A673 (cell line): ENCODE measurements around the gene CRY1. TPM values are rescaled to one million over a fixed set of nuclear protein-coding genes. Genes with fewer than 3 reads are reported as not detected.
A peak's percentile ranks its signal among the peaks of the same experiment; 100 is the strongest.
"Not testable (repeated sequence)": the region's sequence is repeated elsewhere in the genome, so short reads cannot be mapped to it uniquely, and the experiment has no call there.

Source experiments
- BruUV-seq: library from RNA; stranded (reverse); fragments of 400-500 nt; replicated peaks from 2 replicates; lab custom pipeline; 2021; lab: Mats Ljungman, UMichigan
- CTCF ChIA-PET: fragments of 300-600 bp; sonication (Branson Sonifier 250); formaldehyde crosslinking; loops from one replicate; lab custom pipeline; 2022; ENCODE audit warnings: antibody characterized with exemption; lab: Charles Lee
- POLR2A ChIA-PET: fragments of 300-600 bp; sonication (Branson Sonifier 250); formaldehyde crosslinking; loops from one replicate; lab custom pipeline; 2022; ENCODE audit warnings: antibody characterized with exemption; ENCODE audit not compliant: low non-redundant PET; lab: Charles Lee
- DNase-seq: peaks from one replicate; pipeline ENCODE4 v3.0.0-alpha.2; 2015; ENCODE audit warnings: low spot score
- H3K27ac ChIP-seq: fragments of 200-600 bp; sonication (generic); 2 replicates; pipeline ENCODE4 v1.5.1; 2016; ENCODE audit warnings: mixed run types, low read depth, mild to moderate bottlenecking, mixed read lengths, antibody characterized with exemption, low read length; ENCODE audit not compliant: poor library complexity, severe bottlenecking
- H3K27me3 ChIP-seq: fragments of 200-600 bp; sonication (generic); replicated peaks from 2 replicates; pipeline ENCODE4 v1.6.1; 2017; ENCODE audit warnings: mixed run types, low read depth, mild to moderate bottlenecking, mixed read lengths, antibody characterized with exemption, low read length; ENCODE audit not compliant: insufficient read depth, poor library complexity
- H3K36me3 ChIP-seq: fragments of 200-600 bp; sonication (generic); 2 replicates; pipeline ENCODE4 v1.6.1; 2016; ENCODE audit warnings: mixed run types, mild to moderate bottlenecking, mixed read lengths, antibody characterized with exemption, low read length; ENCODE audit not compliant: insufficient read depth, poor library complexity, severe bottlenecking
- H3K4me1 ChIP-seq: fragments of 200-600 bp; sonication (generic); 2 replicates; pipeline ENCODE4 v1.6.1; 2017; ENCODE audit warnings: mixed run types, mild to moderate bottlenecking, mixed read lengths, antibody characterized with exemption, low read length; ENCODE audit not compliant: insufficient read depth, poor library complexity, severe bottlenecking
- H3K4me3 ChIP-seq: fragments of 200-600 bp; sonication (generic); 2 replicates; pipeline ENCODE4 v1.5.1; 2016; ENCODE audit warnings: low read depth, mixed run types, mild to moderate bottlenecking, mixed read lengths, low read length; ENCODE audit not compliant: poor library complexity, severe bottlenecking
- H3K9me3 ChIP-seq: fragments of 200-600 bp; sonication (generic); 2 replicates; pipeline ENCODE4 v1.6.1; 2016; ENCODE audit warnings: mixed run types, low read depth, mild to moderate bottlenecking, mixed read lengths, antibody characterized with exemption, low read length; ENCODE audit not compliant: poor library complexity, severe bottlenecking
- EZH2 ChIP-seq: fragments of 200-600 bp; sonication (generic); IDR thresholded peaks from 2 replicates; pipeline ENCODE4 v1.6.1; 2017; ENCODE audit warnings: borderline replicate concordance, low read depth, mild to moderate bottlenecking, mixed read lengths, antibody characterized with exemption, low read length; ENCODE audit not compliant: poor library complexity, severe bottlenecking
- intact Hi-C: fragments of 100-400 bp; cut with micrococcal nuclease; formaldehyde crosslinking; loops from one replicate; pipeline ENCODE4 v1.10.0; 2022; ENCODE audit not compliant: unreplicated experiment
- total RNA-seq: library from RNA; stranded (reverse); gene quantifications from 2 replicates; pipeline ENCODE4 v1.2.3, GENCODE V29; 2021
- TF ChIP-seq, protein P1 (sequence below): fragments of 300-800, 200-600 bp; sonication (generic); conservative IDR thresholded peaks from 2 replicates; pipeline ENCODE4 v1.5.1; 2017; ENCODE audit warnings: low read depth, mild to moderate bottlenecking, antibody characterized with exemption, low read length, moderate library complexity, mixed read lengths

CRY1 gene
- total RNA-seq, 1 experiment from 2014 or later = 41.0 TPM

DNA sequence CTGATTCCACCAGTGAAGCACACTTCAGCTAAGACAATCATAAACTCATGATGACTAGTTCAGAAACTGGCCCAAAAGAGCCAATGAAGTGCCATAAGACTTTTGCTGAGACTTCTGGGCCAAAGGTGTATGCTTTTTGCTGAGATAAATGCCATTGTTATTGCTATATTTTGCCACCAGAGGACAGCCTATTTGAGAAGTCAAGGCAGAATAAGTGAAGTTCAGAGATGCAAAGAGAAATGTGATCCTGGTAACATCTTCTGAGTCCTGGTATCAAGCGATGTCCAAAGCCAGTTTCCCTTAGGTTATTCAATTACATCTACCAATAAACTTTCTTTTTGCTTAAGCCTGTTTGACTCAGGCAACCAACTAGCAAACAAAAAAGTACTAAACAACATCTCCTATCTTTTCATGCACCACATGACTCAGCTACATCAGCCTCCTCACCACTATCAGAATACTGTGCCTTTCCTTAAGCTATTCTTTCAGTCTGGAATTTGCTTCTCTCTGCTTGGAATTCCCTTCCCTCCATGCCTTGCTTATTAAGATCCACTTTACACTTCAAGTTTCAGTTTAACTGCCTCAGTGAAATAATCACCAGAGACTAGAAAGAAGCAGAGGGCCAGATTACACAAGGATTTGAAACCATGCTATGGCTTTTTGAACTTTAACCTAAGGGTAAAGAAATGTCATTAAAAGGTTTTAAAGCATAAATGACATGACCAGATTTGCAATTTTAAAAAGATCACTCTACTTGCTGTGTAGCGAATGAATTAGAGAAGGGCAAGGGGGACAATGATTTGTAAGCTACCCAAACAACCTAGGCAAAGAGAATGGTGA, 14.0 kb downstream of the CRY1 start:
- DNase-seq = peak; percentile 56
- ChIA-PET POLR2A (no interaction called here), CTCF (interaction anchor here (1.0 kb wide), 1 partner anchor 12 kb away, joined by 3 read pairs; no protein-coding TSS in a partner anchor)
- intact Hi-C loops = no loop called here
- H3K27ac ChIP-seq = no peak overlapping the region
- no peaks in the 10 kb centered on the region for H3K36me3 ChIP-seq
- BruUV-seq = no TSS peak
- H3K4me1 ChIP-seq = no peaks in the 10 kb centered on the region
- TF ChIP-seq, protein P1, sequence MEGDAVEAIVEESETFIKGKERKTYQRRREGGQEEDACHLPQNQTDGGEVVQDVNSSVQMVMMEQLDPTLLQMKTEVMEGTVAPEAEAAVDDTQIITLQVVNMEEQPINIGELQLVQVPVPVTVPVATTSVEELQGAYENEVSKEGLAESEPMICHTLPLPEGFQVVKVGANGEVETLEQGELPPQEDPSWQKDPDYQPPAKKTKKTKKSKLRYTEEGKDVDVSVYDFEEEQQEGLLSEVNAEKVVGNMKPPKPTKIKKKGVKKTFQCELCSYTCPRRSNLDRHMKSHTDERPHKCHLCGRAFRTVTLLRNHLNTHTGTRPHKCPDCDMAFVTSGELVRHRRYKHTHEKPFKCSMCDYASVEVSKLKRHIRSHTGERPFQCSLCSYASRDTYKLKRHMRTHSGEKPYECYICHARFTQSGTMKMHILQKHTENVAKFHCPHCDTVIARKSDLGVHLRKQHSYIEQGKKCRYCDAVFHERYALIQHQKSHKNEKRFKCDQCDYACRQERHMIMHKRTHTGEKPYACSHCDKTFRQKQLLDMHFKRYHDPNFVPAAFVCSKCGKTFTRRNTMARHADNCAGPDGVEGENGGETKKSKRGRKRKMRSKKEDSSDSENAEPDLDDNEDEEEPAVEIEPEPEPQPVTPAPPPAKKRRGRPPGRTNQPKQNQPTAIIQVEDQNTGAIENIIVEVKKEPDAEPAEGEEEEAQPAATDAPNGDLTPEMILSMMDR = peak; percentile 61
- no peak for TF ChIP-seq EZH2
- no peaks in the 10 kb centered on the region for H3K27me3 ChIP-seq
- H3K4me3 ChIP-seq = no peak overlapping the region
- H3K9me3 ChIP-seq = no peaks in the 10 kb centered on the region

DNA sequence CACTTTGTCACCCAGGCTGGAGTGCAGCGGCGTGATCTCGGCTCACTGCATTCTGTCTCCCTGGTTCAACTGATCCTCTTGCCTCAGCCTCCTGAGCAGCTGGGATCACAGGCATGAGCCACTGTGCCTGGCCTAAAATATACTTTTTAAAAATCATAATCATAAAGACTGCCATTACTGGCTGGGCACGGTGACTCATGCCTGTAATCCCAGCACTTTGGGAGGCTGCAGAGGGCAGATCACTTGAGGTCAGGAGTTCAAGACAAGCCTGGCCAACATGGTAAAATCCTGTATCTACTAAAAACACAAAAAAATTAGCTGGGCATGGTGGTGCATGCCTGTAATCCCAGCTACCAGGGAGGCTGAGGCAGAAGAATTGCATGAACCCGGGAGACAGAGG, 20.1 kb downstream of the CRY1 start:
- intact Hi-C loops, DNase-seq, H3K27ac ChIP-seq, H3K9me3 ChIP-seq, BruUV-seq, POLR2A ChIA-PET, H3K4me3 ChIP-seq, H3K27me3 ChIP-seq, CTCF ChIA-PET, H3K36me3 ChIP-seq, H3K4me1 ChIP-seq: not testable (repeated sequence)

DNA sequence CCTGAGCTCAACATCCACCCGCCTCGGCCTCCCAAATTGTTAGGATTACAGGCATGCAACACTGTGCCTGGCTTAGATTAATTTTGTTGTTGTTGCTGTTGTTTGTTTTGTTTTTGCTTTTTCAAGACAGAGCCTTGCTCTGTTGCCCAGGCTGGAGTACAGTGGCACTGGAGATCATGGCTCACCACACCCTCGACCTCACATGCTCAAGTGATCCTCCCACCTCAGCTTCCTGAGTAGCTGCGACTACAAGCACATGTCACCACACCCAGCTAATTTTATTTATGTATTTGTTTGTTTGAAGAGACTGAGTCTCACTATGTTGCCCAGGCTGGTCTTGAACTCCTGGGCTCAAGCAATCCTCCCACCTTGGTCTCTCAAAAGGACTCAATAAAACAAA, 26.7 kb downstream of the CRY1 start:
- Histone ChIP-seq H3K4me1 (no peaks in the 10 kb centered on the region), H3K4me3 (no peak overlapping the region), H3K36me3 (no peaks in the 10 kb centered on the region), H3K9me3 (no peaks in the 10 kb centered on the region), H3K27ac (no peak overlapping the region), H3K27me3 (no peaks in the 10 kb centered on the region)
- TF ChIP-seq, protein P1 = no peak
- TF ChIP-seq EZH2 = no peak
- ChIA-PET CTCF (no interaction called here), POLR2A (no interaction called here)
- DNase-seq = no peak
- intact Hi-C loops = no loop called here
- no TSS peak for BruUV-seq
